Keratinocyte (primary cell): ENCODE data around the gene LCOR. TPM values are rescaled to one million over a fixed set of nuclear protein-coding genes. Genes with fewer than 3 reads are reported as not detected.

ENCODE experiments used
- DNase-seq: peaks from one replicate; pipeline ENCODE4 v3.0.0-alpha.2; 2011; ENCODE audit warnings: low read depth, missing footprints, low spot score
- FAIRE-seq: peaks from 2 replicates; lab custom pipeline; 2011; peaks lifted over from hg19 to GRCh38; lab: Jason Lieb, UNC
- H2AFZ ChIP-seq: 2 replicates; pipeline ENCODE4 v1.6.0; 2012; ENCODE audit warnings: low read length, control low read depth, inconsistent platforms; ENCODE audit not compliant: control insufficient read depth
- H3K27ac ChIP-seq: 2 replicates; pipeline ENCODE4 v1.5.1; 2011; ENCODE audit warnings: low read length; ENCODE audit not compliant: control insufficient read depth, insufficient read depth
- H3K27me3 ChIP-seq: 3 replicates; pipeline ENCODE4 v1.6.0; 2011; ENCODE audit warnings: low read length; ENCODE audit not compliant: control insufficient read depth, insufficient read depth; ENCODE audit errors: extremely low read depth
- H3K36me3 ChIP-seq, 2 experiments: 2 replicates in 1 of 2; 3 replicates in 1 of 2; pipeline ENCODE4 v1.5.1; 2011; ENCODE audit warnings: low read length in 2 of 2, mild to moderate bottlenecking in 1 of 2; ENCODE audit not compliant: control insufficient read depth in 2 of 2, insufficient read depth in 2 of 2; ENCODE audit errors: extremely low read depth in 1 of 2
- H3K4me1 ChIP-seq: 3 replicates; pipeline ENCODE4 v1.5.1; 2011; ENCODE audit warnings: low read length; ENCODE audit not compliant: control insufficient read depth, insufficient read depth; ENCODE audit errors: extremely low read depth
- H3K4me2 ChIP-seq: 3 replicates; pipeline ENCODE4 v1.6.0; 2011; ENCODE audit warnings: low read depth, low read length; ENCODE audit not compliant: control insufficient read depth, insufficient read depth; ENCODE audit errors: extremely low read depth
- H3K4me3 ChIP-seq, 3 experiments: fragments of 200-600 bp in 1 of 3; sonication (generic) in 1 of 3; 2 replicates in 2 of 3; 3 replicates in 1 of 3; pipeline ENCODE4 v1.5.1; 2011 to 2016; ENCODE audit warnings: low read length in 3 of 3, mild to moderate bottlenecking in 3 of 3, control low read depth in 2 of 3, inconsistent platforms in 1 of 3, low read depth in 1 of 3, mixed read lengths in 1 of 3, mixed run types in 1 of 3, moderate library complexity in 1 of 3; ENCODE audit not compliant: control insufficient read depth in 2 of 3, insufficient read depth in 2 of 3; ENCODE audit errors: extremely low read depth in 1 of 3
- H3K79me2 ChIP-seq: 2 replicates; pipeline ENCODE4 v1.6.0; 2012; ENCODE audit warnings: low read length; ENCODE audit not compliant: control insufficient read depth, insufficient read depth
- H3K9ac ChIP-seq: 3 replicates; pipeline ENCODE4 v1.6.0; 2011; ENCODE audit warnings: low read length; ENCODE audit not compliant: control insufficient read depth, insufficient read depth; ENCODE audit errors: extremely low read depth
- H3K9me1 ChIP-seq: 3 replicates; pipeline ENCODE4 v1.6.0; 2011; ENCODE audit warnings: low read length; ENCODE audit not compliant: control insufficient read depth, insufficient read depth; ENCODE audit errors: extremely low read depth
- H3K9me3 ChIP-seq: 2 replicates; pipeline ENCODE4 v1.5.1; 2012; ENCODE audit warnings: low read depth, low read length; ENCODE audit not compliant: control insufficient read depth
- H4K20me1 ChIP-seq: 3 replicates; pipeline ENCODE4 v1.6.0; 2011; ENCODE audit warnings: low read length; ENCODE audit not compliant: control insufficient read depth, insufficient read depth; ENCODE audit errors: extremely low read depth
- CTCF ChIP-seq, 3 experiments: IDR thresholded peaks in 1 of 3; conservative IDR thresholded peaks in 1 of 3; optimal IDR thresholded peaks in 1 of 3; 2 replicates in 2 of 3; 3 replicates in 1 of 3; pipeline versions ENCODE3 to v1.5.1; 2011; ENCODE audit warnings: low read length in 3 of 3, mild to moderate bottlenecking in 3 of 3, moderate library complexity in 2 of 3, control low read depth in 1 of 3, inconsistent platforms in 1 of 3; ENCODE audit not compliant: insufficient read depth in 2 of 3; ENCODE audit errors: extremely low read depth in 1 of 3
- EZH2 ChIP-seq: IDR thresholded peaks from one replicate; pipeline ENCODE4 v1.6.1; 2012; ENCODE audit warnings: inconsistent platforms, mild to moderate bottlenecking, low read length, moderate library complexity
- dilution Hi-C: fragments of 300-500 bp; cut with MboI; formaldehyde crosslinking; loops from one replicate; pipeline ENCODE4 v1.7.0; 2020; ENCODE audit warnings: low sequenced_read_pairs; ENCODE audit not compliant: extremely low pct_ligation_motif_present
- polyA plus RNA-seq, 5 experiments: library from polyadenylated mRNA; depleted of rRNA in 3 of 5; stranded (reverse) in 3 of 5; stranded (forward) in 1 of 5; unstranded in 1 of 5; fragments of >200 nt; gene quantifications; 1 replicate in 1 of 5; 2 replicates in 3 of 5; 3 replicates in 1 of 5; pipeline versions ENCODE4 v1.2.1 to v1.2.3, GENCODE V29; 2011 to 2012; ENCODE audit warnings: missing spikeins in 2 of 5, low read depth in 1 of 5, low replicate concordance in 1 of 5

LCOR gene
- polyA plus RNA-seq, 1 donor (not counting 4 experiments of a cell fraction or from before 2014, with no cell fraction given): 11.4 TPM

- TF ChIP-seq CTCF (optimal IDR thresholded peaks at IDR 0.05 in 1 of 3, IDR thresholded peaks at IDR 0.05 in 1 of 3, conservative IDR thresholded peaks at IDR 0.05 in 1 of 3; ENCODE audit: extremely low read depth in 1 of 3, insufficient read depth in 2 of 3, low read length in 3 of 3) (no peak), EZH2 (no peak)
- Histone ChIP-seq H3K4me2 (no peak overlapping the region), H3K4me1 (no peaks in the 10 kb centered on the region), H3K9me3 (no peaks in the 10 kb centered on the region), H3K79me2 (peaks cover 8% of the 10 kb centered on the region), H4K20me1 (no peaks in the 10 kb centered on the region), H2AFZ (no peak overlapping the region), H3K4me3 (no peak overlapping the region), H3K9ac (no peak overlapping the region), H3K9me1 (no peaks in the 10 kb centered on the region), H3K27ac (no peak overlapping the region), H3K36me3 (no peaks in the 10 kb centered on the region), H3K27me3 (no peaks in the 10 kb centered on the region)
- DNase-seq (no peak), FAIRE-seq (no peak)
- dilution Hi-C loops: no loop called here
Measured at GRCh38 chr10:96919785-96920430, 87.8 kb downstream of the LCOR start.

- dilution Hi-C loops: no loop called here
- Histone ChIP-seq H3K9ac (no peak overlapping the region), H3K27me3 (no peaks in the 10 kb centered on the region), H3K27ac (no peak overlapping the region), H3K9me1 (no peaks in the 10 kb centered on the region), H3K9me3 (no peaks in the 10 kb centered on the region), H3K79me2 (peaks cover 8% of the 10 kb centered on the region), H3K4me2 (no peak overlapping the region), H3K4me3 (no peak overlapping the region), H3K4me1 (no peaks in the 10 kb centered on the region), H2AFZ (no peak overlapping the region), H3K36me3 (no peaks in the 10 kb centered on the region), H4K20me1 (no peaks in the 10 kb centered on the region)
- DNase-seq: no peak
- FAIRE-seq: no peak
- TF ChIP-seq EZH2 (no peak), CTCF (optimal IDR thresholded peaks at IDR 0.05 in 1 of 3, IDR thresholded peaks at IDR 0.05 in 1 of 3, conservative IDR thresholded peaks at IDR 0.05 in 1 of 3; ENCODE audit: extremely low read depth in 1 of 3, insufficient read depth in 2 of 3, low read length in 3 of 3) (no peak)
Measured at GRCh38 chr10:96921655-96922054, 89.6 kb downstream of the LCOR start.
